K562 (cell line): ENCODE measurements around the gene SMIM35. TPM values are rescaled to one million over a fixed set of nuclear protein-coding genes. Genes with fewer than 3 reads are reported as not detected.

ENCODE experiments used
- ATF7 ChIP-seq: fragments of 450-650 bp; IDR thresholded peaks from 2 replicates; pipeline ENCODE4 v1.7.1; 2014; ENCODE audit warnings: mild to moderate bottlenecking, moderate library complexity
- CBX5 ChIP-seq: IDR thresholded peaks from 2 replicates; pipeline ENCODE4 v1.6.1; 2014; ENCODE audit warnings: low read depth, borderline replicate concordance
- DPF2 ChIP-seq: fragments of 450-650 bp; IDR thresholded peaks from 2 replicates; pipeline ENCODE4 v1.6.1; 2016
- FOXP1 ChIP-seq: sonication (generic); formaldehyde crosslinking; IDR thresholded peaks from 2 replicates; pipeline ENCODE4 v1.8.0; 2022; ENCODE audit warnings: mild to moderate bottlenecking, missing genetic modification reagents
- GABPA ChIP-seq: fragments of 200-800 bp; sonication (Bioruptor generic); conservative IDR thresholded peaks from 2 replicates; pipeline ENCODE4 v1.6.1; 2016; ENCODE audit warnings: low read depth, missing genetic modification characterization, missing compliant biosample characterization
- GABPB2 ChIP-seq: fragments of 250-450 bp; sonication (Bioruptor Pico); conservative IDR thresholded peaks from 2 replicates; pipeline ENCODE4 v1.5.1; 2021; ENCODE audit warnings: mild to moderate bottlenecking
- GATA2 ChIP-seq: sonication (generic); formaldehyde crosslinking; IDR thresholded peaks from 2 replicates; pipeline ENCODE4 v1.4.0; 2020; ENCODE audit warnings: mild to moderate bottlenecking, missing genetic modification reagents
- HNRNPH1 ChIP-seq: fragments of 200-400 bp; formaldehyde crosslinking; optimal IDR thresholded peaks from 2 replicates; pipeline ENCODE3; 2017; ENCODE audit warnings: low read depth, mild to moderate bottlenecking, low read length, moderate library complexity
- NCOA1 ChIP-seq: fragments of 450-650 bp; IDR thresholded peaks from 2 replicates; pipeline ENCODE4 v1.6.1; 2016; ENCODE audit warnings: low read depth
- RBM17 ChIP-seq: fragments of 200-400 bp; formaldehyde crosslinking; IDR thresholded peaks from 2 replicates; pipeline ENCODE4 v1.6.1; 2017; ENCODE audit warnings: low read depth, mild to moderate bottlenecking, low read length, borderline replicate concordance
- SIN3A ChIP-seq, 2 experiments: fragments of 150-350 bp in 1 of 2; IDR thresholded peaks; 2 replicates each; pipeline ENCODE4 v1.6.1; 2011 to 2016; ENCODE audit warnings: borderline replicate concordance in 2 of 2, low read depth in 2 of 2, low read length in 2 of 2, mild to moderate bottlenecking in 2 of 2, moderate library complexity in 2 of 2; ENCODE audit not compliant: control insufficient read depth in 1 of 2
- TAL1 ChIP-seq: fragments of 450-650 bp; IDR thresholded peaks from 2 replicates; pipeline ENCODE4 v1.6.1; 2016; ENCODE audit warnings: mild to moderate bottlenecking
- ZEB2 ChIP-seq: fragments of 450-650 bp; IDR thresholded peaks from 2 replicates; pipeline ENCODE4 v1.6.1; 2016
- ZNF766 ChIP-seq: fragments of 200-800 bp; sonication (Bioruptor generic); conservative IDR thresholded peaks from 2 replicates; pipeline ENCODE4 v1.6.1; 2016; ENCODE audit warnings: missing genetic modification characterization, missing compliant biosample characterization
- ZSCAN32 ChIP-seq: fragments of 450-650 bp; formaldehyde crosslinking; IDR thresholded peaks from 2 replicates; pipeline ENCODE4 v1.4.0; 2020; ENCODE audit warnings: mild to moderate bottlenecking, moderate library complexity
- polyA plus RNA-seq, 8 experiments: library from polyadenylated mRNA; depleted of rRNA in 4 of 8; stranded (reverse) in 5 of 8; unstranded in 3 of 8; fragments of >200 nt; fragmentation: Nextera tagmentation in 2 of 8; fragmentation: Illumina TruSeq in 1 of 8; extraction: Ambion mirVana in 2 of 8; extraction: Trizol in 1 of 8; gene quantifications; 2 replicates each; pipeline versions ENCODE4 v1.2.1 to v1.2.3, GENCODE V29; 2011 to 2014; ENCODE audit warnings: inconsistent platforms in 1 of 8, missing spikeins in 1 of 8
- total RNA-seq, 7 experiments: library from RNA; depleted of rRNA in 6 of 7; stranded (reverse); fragments of >200 nt in 6 of 7; fragmentation: Illumina TruSeq in 2 of 7; extraction: Trizol in 2 of 7; gene quantifications; 2 replicates each; pipeline versions ENCODE4 v1.2.1 to v1.2.3, GENCODE V29; 2011 to 2021; ENCODE audit warnings: low replicate concordance in 1 of 7
- TF ChIP-seq, protein P1 (sequence below): fragments of 250-450 bp; sonication (Bioruptor Pico); IDR thresholded peaks from 2 replicates; pipeline ENCODE4 v1.8.0; 2021; ENCODE audit warnings: mild to moderate bottlenecking, moderate library complexity
- TF ChIP-seq, protein P2 (sequence below): IDR thresholded peaks from 2 replicates; pipeline ENCODE4 v1.6.1; 2012; ENCODE audit warnings: low read depth, low read length, improper control_type of control experiment, borderline replicate concordance
- TF ChIP-seq, protein P3 (sequence below): fragments of 250-450 bp; sonication (Bioruptor Pico); IDR thresholded peaks from 2 replicates; pipeline ENCODE4 v1.4.0; 2020
- TF ChIP-seq, protein P4 (sequence below): fragments of 250-450 bp; sonication (Bioruptor Pico); IDR thresholded peaks from 2 replicates; pipeline ENCODE4 v1.9.0; 2021; ENCODE audit warnings: mild to moderate bottlenecking

SMIM35 gene
- total and polyA plus RNA-seq, 9 of the 15 experiments (the other 6 are each of a cell fraction or from before 2014, with no cell fraction given), result 0.03 TPM; not detected in 7

DNA sequence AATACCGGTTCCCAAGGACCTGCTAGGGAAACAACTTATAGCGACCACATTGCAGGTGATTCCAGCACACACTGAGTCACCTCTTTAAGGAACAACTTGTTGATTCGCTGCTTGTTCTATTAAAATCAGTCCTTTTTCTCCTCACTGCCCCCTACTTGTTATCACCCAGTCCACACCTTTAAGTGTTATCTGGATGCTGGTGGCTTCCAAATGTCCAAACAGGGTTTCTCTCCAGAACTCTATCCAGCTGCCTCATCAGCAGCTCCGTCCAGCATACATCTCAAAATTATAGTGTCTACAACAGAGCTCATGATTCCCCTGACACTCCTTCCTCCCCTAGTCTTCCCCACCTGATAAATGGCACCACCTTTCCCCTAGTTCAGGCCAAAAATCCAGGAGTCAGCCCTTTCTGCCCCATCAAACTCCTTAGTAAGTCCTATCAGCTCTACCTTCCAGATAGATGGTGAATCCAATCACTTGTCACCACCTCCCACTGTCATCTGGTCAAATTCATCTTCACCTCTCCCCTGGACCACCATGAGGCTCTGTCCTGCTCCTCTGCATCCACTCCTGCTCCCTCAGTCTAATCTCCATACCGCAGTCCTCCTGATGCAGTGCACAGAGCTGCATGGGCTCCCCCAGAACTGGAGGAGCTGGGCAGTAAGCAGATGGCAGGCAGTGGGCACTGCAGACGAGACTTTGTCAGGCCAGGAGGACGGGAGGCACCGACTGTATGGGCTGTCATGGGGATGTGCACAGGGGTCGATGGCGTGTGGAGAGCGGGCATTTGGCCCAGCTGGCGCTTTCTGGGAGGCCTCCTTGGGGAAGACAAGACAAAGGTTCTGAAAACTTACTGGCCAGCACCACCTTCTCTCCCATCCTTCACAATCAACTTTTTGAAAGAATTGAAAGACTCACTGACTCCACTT is 81.3 kb downstream of the SMIM35 start (continued):
- TF ChIP-seq RBM17 (no peak), GABPA (tag) (no peak), GATA2 (CRISPR knock-in tag) (0 out of 2 replicates have a peak, but pooled peaks have one; percentile 40), ZEB2 (peak; percentile 88; the same call in 1 of the 2 replicates), FOXP1 (no peak), TAL1 (peak; percentile 79), GABPB2 (CRISPR knock-in tag) (no peak), SIN3A (IDR thresholded peaks at IDR 0.05; ENCODE audit: borderline replicate concordance in 2 of 2, control insufficient read depth in 1 of 2, low read depth in 2 of 2, low read length in 2 of 2) (no peak), DPF2 (peak; percentile 88), ATF7 (peak; percentile 31; the same call in 1 of the 2 replicates), NCOA1 (peak; percentile 14; the same call in 1 of the 2 replicates), CBX5 (no peak), HNRNPH1 (no peak), ZNF766 (CRISPR knock-in tag) (no peak), ZSCAN32 (CRISPR knock-in tag) (no peak)
- TF ChIP-seq, protein P1, sequence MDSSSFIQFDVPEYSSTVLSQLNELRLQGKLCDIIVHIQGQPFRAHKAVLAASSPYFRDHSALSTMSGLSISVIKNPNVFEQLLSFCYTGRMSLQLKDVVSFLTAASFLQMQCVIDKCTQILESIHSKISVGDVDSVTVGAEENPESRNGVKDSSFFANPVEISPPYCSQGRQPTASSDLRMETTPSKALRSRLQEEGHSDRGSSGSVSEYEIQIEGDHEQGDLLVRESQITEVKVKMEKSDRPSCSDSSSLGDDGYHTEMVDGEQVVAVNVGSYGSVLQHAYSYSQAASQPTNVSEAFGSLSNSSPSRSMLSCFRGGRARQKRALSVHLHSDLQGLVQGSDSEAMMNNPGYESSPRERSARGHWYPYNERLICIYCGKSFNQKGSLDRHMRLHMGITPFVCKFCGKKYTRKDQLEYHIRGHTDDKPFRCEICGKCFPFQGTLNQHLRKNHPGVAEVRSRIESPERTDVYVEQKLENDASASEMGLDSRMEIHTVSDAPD (CRISPR knock-in tag), result no peak
- TF ChIP-seq, protein P2, sequence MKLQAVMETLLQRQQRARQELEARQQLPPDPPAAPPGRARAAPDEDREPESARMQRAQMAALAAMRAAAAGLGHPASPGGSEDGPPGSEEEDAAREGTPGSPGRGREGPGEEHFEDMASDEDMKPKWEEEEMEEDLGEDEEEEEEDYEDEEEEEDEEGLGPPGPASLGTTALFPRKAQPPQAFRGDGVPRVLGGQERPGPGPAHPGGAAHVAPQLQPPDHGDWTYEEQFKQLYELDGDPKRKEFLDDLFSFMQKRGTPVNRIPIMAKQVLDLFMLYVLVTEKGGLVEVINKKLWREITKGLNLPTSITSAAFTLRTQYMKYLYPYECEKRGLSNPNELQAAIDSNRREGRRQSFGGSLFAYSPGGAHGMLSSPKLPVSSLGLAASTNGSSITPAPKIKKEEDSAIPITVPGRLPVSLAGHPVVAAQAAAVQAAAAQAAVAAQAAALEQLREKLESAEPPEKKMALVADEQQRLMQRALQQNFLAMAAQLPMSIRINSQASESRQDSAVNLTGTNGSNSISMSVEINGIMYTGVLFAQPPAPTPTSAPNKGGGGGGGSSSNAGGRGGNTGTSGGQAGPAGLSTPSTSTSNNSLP, result 0 out of 2 replicates have a peak, but pooled peaks have one; percentile 40
- TF ChIP-seq, protein P3, sequence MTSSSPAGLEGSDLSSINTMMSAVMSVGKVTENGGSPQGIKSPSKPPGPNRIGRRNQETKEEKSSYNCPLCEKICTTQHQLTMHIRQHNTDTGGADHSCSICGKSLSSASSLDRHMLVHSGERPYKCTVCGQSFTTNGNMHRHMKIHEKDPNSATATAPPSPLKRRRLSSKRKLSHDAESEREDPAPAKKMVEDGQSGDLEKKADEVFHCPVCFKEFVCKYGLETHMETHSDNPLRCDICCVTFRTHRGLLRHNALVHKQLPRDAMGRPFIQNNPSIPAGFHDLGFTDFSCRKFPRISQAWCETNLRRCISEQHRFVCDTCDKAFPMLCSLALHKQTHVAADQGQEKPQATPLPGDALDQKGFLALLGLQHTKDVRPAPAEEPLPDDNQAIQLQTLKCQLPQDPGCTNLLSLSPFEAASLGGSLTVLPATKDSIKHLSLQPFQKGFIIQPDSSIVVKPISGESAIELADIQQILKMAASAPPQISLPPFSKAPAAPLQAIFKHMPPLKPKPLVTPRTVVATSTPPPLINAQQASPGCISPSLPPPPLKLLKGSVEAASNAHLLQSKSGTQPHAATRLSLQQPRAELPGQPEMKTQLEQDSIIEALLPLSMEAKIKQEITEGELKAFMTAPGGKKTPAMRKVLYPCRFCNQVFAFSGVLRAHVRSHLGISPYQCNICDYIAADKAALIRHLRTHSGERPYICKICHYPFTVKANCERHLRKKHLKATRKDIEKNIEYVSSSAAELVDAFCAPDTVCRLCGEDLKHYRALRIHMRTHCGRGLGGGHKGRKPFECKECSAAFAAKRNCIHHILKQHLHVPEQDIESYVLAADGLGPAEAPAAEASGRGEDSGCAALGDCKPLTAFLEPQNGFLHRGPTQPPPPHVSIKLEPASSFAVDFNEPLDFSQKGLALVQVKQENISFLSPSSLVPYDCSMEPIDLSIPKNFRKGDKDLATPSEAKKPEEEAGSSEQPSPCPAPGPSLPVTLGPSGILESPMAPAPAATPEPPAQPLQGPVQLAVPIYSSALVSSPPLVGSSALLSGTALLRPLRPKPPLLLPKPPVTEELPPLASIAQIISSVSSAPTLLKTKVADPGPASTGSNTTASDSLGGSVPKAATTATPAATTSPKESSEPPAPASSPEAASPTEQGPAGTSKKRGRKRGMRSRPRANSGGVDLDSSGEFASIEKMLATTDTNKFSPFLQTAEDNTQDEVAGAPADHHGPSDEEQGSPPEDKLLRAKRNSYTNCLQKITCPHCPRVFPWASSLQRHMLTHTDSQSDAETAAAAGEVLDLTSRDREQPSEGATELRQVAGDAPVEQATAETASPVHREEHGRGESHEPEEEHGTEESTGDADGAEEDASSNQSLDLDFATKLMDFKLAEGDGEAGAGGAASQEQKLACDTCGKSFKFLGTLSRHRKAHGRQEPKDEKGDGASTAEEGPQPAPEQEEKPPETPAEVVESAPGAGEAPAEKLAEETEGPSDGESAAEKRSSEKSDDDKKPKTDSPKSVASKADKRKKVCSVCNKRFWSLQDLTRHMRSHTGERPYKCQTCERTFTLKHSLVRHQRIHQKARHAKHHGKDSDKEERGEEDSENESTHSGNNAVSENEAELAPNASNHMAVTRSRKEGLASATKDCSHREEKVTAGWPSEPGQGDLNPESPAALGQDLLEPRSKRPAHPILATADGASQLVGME (CRISPR knock-in tag), result no peak
- TF ChIP-seq, protein P4, sequence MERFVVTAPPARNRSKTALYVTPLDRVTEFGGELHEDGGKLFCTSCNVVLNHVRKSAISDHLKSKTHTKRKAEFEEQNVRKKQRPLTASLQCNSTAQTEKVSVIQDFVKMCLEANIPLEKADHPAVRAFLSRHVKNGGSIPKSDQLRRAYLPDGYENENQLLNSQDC, result no peak
